ENCODE measurements around the gene EMP2. TPM values are rescaled to one million over a fixed set of nuclear protein-coding genes. Genes with fewer than 3 reads are reported as not detected.

Gene EMP2
- total and polyA plus RNA-seq, 2 of the 4 experiments (the other 2 are of a cell fraction), result 13.8 to 18.3 TPM

- Histone ChIP-seq H3K79me1 (ENCODE audit: low read depth in 1 of 2, low read length in 2 of 2) (no peaks in the 10 kb centered on the region), H4K5ac (ENCODE audit: low read depth, low read length) (no peak overlapping the region), H3K27ac (ENCODE audit: insufficient read depth, low read length) (no peak overlapping the region), H3K23ac (ENCODE audit: low read depth, low read length) (no peak overlapping the region), H3K14ac (replicated peaks; ENCODE audit: low read depth, low read length) (no peak overlapping the region), H3K9me3 (ENCODE audit: control insufficient read depth, insufficient read depth, low read length) (no peaks in the 10 kb centered on the region), H3K9me1 (ENCODE audit: insufficient read depth, low read length) (no peaks in the 10 kb centered on the region), H2BK20ac (ENCODE audit: low read depth, low read length) (no peak overlapping the region), H3K36me3 (ENCODE audit: control insufficient read depth, insufficient read depth, low read length) (no peaks in the 10 kb centered on the region), H2BK5ac (ENCODE audit: low read depth, low read length, poor library complexity, severe bottlenecking) (no peak overlapping the region), H2AK5ac (ENCODE audit: low read depth, low read length) (no peak overlapping the region), H4K8ac (ENCODE audit: low read depth in 2 of 2, low read length in 2 of 2) (no peak overlapping the region), H2AFZ (replicated peaks; ENCODE audit: low read length, poor library complexity) (no peak overlapping the region), H3K4me1 (ENCODE audit: control insufficient read depth, insufficient read depth, low read length) (no peaks in the 10 kb centered on the region), H4K91ac (ENCODE audit: insufficient read depth, low read depth, low read length) (no peak overlapping the region), H2AK9ac (replicated peaks; ENCODE audit: low read depth, low read length, poor library complexity) (no peak overlapping the region), H3K18ac (ENCODE audit: low read depth, low read length) (no peak overlapping the region), H3K27me3 (ENCODE audit: control insufficient read depth, insufficient read depth, low read length) (no peaks in the 10 kb centered on the region), H2BK15ac (ENCODE audit: low read depth, low read length) (no peak overlapping the region), H3K4ac (ENCODE audit: low read depth, low read length) (no peak overlapping the region), H3K4me3 (ENCODE audit: insufficient read depth, low read depth, low read length) (no peak overlapping the region), H3K4me2 (ENCODE audit: low read depth, low read length) (no peak overlapping the region), H2BK120ac (ENCODE audit: low read depth, low read length) (no peak overlapping the region), H3K9ac (ENCODE audit: low read depth, low read length) (no peak overlapping the region), H4K20me1 (ENCODE audit: insufficient read depth, low read length) (no peaks in the 10 kb centered on the region), H3K56ac (ENCODE audit: extremely low read depth, insufficient read depth, low read length) (no peak overlapping the region)
- POLR2A ChIA-PET (ENCODE audit: unreplicated experiment), result no interaction called here
- WGBS, 2 experiments (ENCODE audit: extremely low coverage in 2 of 2, insufficient read length in 1 of 2), result no CpG with 5 or more reads among the region's 8 CpGs
- intact Hi-C loops (cut with micrococcal nuclease), result no loop called here
- in situ Hi-C loops (cut with MboI; ENCODE audit: low sequenced_read_pairs), result no loop called here
- TF ChIP-seq SMC3 (IDR thresholded peaks at IDR 0.05; ENCODE audit: low read depth, low read length) (no peak), ELK1 (IDR thresholded peaks at IDR 0.05; ENCODE audit: borderline replicate concordance, low read depth, low read length) (no peak), FOS (IDR thresholded peaks at IDR 0.05; ENCODE audit: low read depth, low read length) (no peak), POLR2A (IDR thresholded peaks at IDR 0.05; ENCODE audit: low read depth, low read length) (no peak), NFE2L2 (IDR thresholded peaks at IDR 0.05; ENCODE audit: low read depth, low read length) (no peak), BHLHE40 (IDR thresholded peaks at IDR 0.05; ENCODE audit: low read depth, low read length) (no peak), CEBPB (IDR thresholded peaks at IDR 0.05; ENCODE audit: low read depth, low read length) (no peak), MAFK (IDR thresholded peaks at IDR 0.05; ENCODE audit: low read depth, low read length) (no peak), USF2 (IDR thresholded peaks at IDR 0.05; ENCODE audit: low read depth, low read length) (no peak), RAD21 (IDR thresholded peaks at IDR 0.05; ENCODE audit: low read length) (no peak)
- ATAC-seq (ENCODE audit: low read depth) (no peak), DNase-seq (no peak)
- no TSS peak for BruUV-seq (replicated peaks)
- CTCF ChIA-PET, result no interaction called here
- dilution Hi-C loops (cut with HindIII; ENCODE audit: low sequenced_read_pairs, unreplicated experiment), result no loop called here
Measured at GRCh38 chr16:10493276-10493675, 87.1 kb downstream of the EMP2 start.
